NCI-H1105 (cell line): ENCODE measurements around the gene PISD.
"Not testable (repeated sequence)": the region's sequence is repeated elsewhere in the genome, so short reads cannot be mapped to it uniquely, and the experiment has no call there.

Experiments
- DNase-seq: peaks from one replicate; lab custom pipeline; 2025; lab: John Stamatoyannopoulos, UW

Gene PISD

GRCh38 chr22:31661851-31662667, at the start of gene PISD:
PISD (minus strand) TSS chr22:31662215; CDS start chr22:31662208, 7 bp downstream.
- peak; percentile 95 for DNase-seq

DNA sequence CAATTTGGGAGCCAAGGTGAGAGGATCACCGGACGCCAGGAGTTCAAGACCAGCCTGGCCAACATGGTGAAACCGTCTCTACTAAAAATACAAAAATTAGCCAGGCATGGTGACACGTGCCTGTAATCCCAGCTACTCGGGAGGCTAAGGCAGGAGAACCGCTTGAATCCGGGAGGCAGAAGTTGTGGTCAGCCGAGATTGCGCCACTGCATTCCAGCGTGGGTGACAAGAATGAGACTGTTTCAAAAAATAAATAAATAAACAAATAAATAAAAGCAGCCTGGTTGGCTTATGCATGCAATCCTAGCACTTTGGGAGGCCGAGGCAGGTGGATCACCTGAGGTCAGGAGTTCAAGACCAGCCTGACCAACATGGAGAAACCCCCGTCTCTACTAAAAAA, 49.2 kb upstream of the PISD start:
- DNase-seq, result not testable (repeated sequence)

- DNase-seq, result no peak
Observed at GRCh38 chr22:31707519-31707918, 45.5 kb upstream of the PISD start.

DNA sequence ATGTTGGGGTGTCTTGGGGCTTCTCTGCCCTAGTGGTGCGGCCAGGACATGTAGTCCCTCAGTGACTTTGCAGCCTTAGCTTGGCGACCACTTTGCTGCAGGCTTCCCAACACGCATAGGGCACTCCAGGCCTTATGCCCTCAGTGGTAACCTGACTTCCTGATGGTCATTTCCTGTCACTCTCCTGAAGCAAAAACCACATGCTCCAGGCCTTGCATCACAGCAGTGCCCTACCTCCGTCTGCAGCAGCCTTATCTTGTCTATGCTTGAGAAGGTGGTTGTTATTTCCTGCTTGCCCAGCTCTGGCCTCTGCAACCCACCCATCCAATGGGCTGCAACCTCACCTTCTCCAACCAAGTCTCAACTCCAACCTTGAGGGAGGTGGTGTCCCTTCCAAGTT, 33.4 kb upstream of the PISD start:
- DNase-seq, result no peak

DNA sequence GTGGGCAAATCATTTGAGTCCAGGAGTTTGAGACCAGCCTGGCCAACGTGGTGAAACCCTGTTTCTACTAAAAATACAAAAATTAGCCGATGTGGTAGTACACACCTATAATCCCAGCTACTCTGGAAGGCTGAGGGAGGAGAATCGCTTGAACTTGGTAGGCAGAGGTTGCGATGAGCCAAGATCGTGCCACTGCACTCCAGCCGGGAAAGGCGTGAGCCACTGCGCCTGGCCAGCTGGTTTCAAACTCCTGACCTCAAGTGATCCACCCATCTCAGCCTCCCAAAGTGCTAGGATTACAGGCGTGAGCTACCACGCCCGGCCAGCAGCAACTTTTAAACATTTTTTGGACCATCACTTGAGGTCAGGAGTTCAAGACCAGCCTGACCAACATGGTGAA, 32.0 kb upstream of the PISD start:
- not testable (repeated sequence) for DNase-seq

DNA sequence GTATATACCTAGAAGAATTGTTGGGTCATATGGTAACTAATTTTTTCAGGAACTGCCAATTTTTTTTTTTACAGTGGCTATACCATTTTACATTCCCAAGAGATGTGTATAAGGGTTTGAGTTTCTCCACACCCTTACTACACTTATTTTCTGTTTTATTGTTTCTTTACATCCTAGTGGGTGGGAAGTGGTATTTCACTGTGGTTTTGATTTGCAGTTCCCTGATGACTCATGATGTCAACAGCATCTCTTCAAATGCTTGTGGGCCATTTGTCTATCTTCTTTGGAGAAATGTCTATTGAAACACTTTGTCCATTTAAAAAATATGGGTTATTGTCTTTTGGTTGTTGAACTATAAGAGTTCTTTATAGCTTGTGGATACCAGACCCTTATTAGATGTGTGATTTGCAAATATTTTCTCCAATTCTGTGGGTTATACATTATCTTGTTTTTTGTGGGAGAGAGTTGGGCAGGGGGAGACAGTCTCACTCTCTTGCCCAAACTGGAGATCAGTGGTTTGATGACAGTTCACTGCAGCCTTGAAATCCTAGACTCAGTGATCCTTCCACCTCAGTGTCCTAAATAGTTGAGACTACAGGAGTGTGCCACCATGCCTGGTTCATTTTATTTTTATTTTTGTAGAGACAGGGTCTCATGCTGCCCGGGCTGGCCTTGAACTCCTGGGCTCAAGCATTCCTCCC, 30.3 kb upstream of the PISD start:
- DNase-seq, result no peak

DNA sequence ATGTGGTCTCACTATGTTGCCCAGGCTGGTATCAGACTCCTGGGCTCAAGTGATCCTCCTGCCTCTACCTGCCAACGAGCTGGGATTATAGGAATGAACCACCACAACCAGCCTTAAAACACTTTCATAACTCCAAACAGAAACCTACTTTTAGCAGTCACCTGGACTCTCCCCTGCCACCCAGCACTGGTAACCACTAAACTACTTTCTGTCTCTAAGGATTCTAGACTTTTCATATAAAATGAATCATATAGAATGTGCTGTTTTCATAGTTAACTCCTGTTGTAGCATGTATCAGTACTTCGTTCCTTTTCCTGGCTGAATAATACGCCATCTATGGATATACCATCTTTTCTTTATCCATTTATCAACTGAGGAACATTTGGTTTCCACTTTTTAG, 29.4 kb upstream of the PISD start:
- DNase-seq, result no peak

DNA sequence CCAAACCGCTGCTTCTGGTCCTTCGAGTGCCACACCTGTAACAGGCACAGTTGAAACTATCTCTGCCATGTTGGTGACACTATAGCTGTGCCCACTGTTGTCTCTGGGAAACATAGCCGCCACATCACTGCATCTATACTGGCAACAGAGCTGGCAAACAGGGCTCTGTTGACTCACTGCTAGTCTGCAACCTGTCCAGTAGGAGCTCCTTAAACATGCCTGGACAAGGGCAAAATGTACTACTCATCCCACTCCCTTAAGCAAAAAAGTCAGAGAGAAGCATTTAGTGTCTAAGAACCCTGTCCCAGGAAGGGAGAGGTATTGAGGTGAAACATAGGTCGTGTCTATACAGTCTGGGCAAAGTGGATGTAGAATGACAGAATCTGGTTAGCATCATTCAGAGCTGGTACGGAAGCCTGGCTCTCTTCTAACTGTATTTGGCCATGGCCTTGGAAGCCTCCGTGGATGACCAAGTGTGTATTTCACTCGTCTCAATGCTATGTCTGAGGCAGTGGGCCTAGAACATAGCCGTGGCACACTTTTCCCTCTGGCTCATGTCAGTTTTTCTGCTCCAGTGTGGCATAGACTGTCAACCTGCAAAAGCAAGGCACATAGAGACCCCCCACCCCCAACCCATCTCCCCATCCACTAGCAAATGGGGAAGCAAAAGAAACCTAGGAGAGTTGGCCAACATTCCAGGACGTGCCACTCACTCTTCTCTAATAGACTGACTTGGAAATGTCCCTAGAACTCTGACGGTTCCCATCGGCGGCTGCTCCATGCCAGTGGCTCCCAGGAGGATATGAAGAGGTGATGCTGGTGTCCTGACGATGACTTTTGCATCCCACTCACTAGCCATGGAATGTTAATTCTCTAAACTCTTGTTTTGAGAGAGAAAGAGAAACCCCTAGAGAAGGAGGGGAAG, 21.4 kb upstream of the PISD start:
- no peak for DNase-seq

- no peak for DNase-seq
Observed at GRCh38 chr22:31682751-31683150, 20.7 kb upstream of the PISD start.

DNA sequence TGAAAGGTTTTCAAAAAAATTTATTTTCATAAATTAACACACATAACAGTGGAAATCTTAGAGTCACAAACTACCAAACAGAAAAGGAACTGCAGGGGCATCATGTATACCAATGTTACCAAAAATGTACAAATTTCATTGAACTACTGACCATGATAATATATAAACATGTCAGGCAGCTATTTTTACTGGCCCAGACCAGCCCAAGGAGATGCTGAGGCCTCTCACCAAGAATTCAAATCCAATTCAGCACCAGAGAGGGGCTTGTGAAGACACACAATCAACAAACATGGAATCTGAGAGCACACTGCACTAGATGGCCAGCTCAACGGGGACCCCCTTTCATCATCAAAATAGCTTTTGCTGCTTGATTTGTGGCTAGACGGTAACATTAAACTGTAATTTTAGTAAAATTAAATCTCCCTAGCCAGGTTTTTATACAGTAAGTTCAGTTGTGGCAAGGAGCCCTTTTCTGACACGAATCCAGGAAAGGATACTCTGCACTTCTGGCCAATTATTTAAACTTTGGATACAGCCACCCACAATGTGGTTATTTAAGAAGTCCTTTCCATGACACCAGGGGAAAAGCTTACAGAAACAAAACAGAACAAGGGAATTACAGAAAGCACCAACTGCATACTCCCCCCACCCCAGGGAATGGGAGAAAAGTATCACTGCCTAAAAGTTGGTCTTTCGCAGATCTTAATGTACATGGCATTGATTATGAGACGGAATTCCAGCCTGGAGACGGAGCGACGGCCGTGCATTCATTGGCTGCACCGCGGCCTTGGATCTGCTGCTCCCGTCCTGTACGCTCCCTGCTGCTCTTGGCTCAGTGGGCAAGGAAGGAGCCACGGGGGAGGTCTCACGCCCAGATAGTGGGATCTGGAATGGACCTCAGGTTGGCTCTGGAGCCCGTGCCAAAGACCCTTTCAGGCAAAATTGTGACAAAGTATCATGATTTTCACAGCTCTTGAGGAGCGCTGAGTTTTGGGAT, 19.6 kb upstream of the PISD start:
- no peak for DNase-seq

GRCh38 chr22:31680861-31681341, 18.9 kb upstream of the PISD start:
- DNase-seq, result no peak

- DNase-seq, result no peak
Observed at GRCh38 chr22:31678748-31679147, 16.7 kb upstream of the PISD start.

DNA sequence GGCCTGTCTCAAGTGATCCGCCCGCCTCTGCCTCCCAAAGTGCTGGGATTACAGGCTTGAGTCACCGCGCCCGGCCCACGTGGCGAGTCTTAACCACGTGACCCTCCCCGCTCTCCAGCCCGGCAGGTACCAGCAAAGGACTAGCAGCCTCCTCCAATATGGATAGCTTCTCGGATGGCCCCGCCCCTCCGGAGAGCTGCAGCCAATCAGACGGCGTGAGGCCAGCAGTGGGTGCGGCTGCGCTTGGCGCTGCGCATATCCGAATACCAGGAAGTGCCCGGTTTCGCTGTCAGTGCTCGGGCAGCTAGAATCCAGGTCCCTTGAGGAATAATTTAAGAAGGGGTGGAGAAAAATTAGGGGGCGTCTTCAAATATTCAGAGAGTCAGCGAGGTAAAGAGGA, 14.7 kb upstream of the PISD start:
- no peak for DNase-seq

GRCh38 chr22:31674219-31674618, 12.2 kb upstream of the PISD start:
- DNase-seq, result not testable (repeated sequence)

GRCh38 chr22:31668849-31669248, 6.8 kb upstream of the PISD start:
- DNase-seq, result not testable (repeated sequence)

- DNase-seq, result no peak
Observed at GRCh38 chr22:31662668-31663037, 638 bp upstream of the PISD start.

GRCh38 chr22:31660860-31661341, 1.1 kb downstream of the PISD start:
- not testable (repeated sequence) for DNase-seq

DNA sequence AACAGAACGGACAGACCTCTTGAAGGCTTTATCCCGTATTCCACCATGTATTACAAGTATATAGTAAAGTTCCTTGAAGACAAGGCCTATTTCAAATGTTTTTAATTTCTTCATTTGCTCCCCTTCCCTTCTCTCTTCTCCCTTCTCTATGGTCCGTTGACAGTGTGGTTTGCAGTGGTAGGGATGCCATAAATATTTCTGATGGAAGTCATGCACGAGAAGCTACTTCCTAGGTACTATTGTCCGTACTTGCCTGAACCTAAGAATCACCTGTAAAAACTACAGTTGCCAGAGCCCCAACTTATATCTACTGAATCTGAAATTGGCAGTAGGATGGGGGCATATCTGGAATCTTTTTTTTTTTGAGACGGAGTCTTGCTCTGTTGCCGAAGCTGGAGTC, 2.8 kb downstream of the PISD start:
- DNase-seq, result no peak

GRCh38 chr22:31654408-31654807, 7.6 kb downstream of the PISD start:
- no peak for DNase-seq

- DNase-seq, result no peak
Observed at GRCh38 chr22:31653944-31654343, 8.1 kb downstream of the PISD start.
